ENCODE results near the gene ZNF573. TPM values are rescaled to one million over a fixed set of nuclear protein-coding genes. Genes with fewer than 3 reads are reported as not detected.

ZNF573 gene
- total RNA-seq, 8 experiments from 2014 or later = 4.8 to 19.6 (median 11.3) TPM

Other genes starting within 250 kb of the ZNF573 start
- gene ZNF571, start 184.8 kb downstream of the ZNF573 start, total RNA-seq = 10 to 100 TPM in 1 of 8 experiments, 1 to 10 TPM in 7; 1.4 to 10.2 (median 6.2) TPM
- 10 to 100 TPM in 4 of 8 experiments, 1 to 10 TPM in 1, under 1 TPM in 3; 0.51 to 16.9 (median 8.0) TPM for gene ZNF540, start 184.7 kb downstream of the ZNF573 start, total RNA-seq
- 10 to 100 TPM in 5 of 8 experiments, 1 to 10 TPM in 3; 1.1 to 37.1 (median 22.6) TPM for gene ZFP30, start 124.1 kb downstream of the ZNF573 start, total RNA-seq
- gene ZNF607, start 59.8 kb downstream of the ZNF573 start, total RNA-seq = 10 to 100 TPM in 1 of 8 experiments, 1 to 10 TPM in 6, under 1 TPM in 1; 0.66 to 11.8 (median 7.5) TPM
- gene WDR87, start 127.0 kb upstream of the ZNF573 start, total RNA-seq = under 1 TPM in 5 of 8 experiments, not detected in 3; 0.08 to 0.70 (median 0.20) TPM
- gene SIPA1L3, start 127.6 kb upstream of the ZNF573 start, total RNA-seq = 10 to 100 TPM in 7 of 8 experiments, 1 to 10 TPM in 1; 8.5 to 22.1 (median 15.1) TPM